AG04450 (cell line): ENCODE measurements around the gene CGB1. TPM values are rescaled to one million over a fixed set of nuclear protein-coding genes. Genes with fewer than 3 reads are reported as not detected.

ENCODE experiments used
- CTCF ChIA-PET: fragments of 300-600, 350-600 bp; formaldehyde crosslinking; extraction: SDS; loops from one replicate; lab custom pipeline; 2022; ENCODE audit warnings: antibody characterized with exemption, inconsistent platforms; lab: Charles Lee
- POLR2A ChIA-PET: fragments of 350-600 bp; formaldehyde crosslinking; extraction: SDS; loops from one replicate; lab custom pipeline; 2021; ENCODE audit warnings: antibody characterized with exemption, inconsistent platforms; lab: Yijun Ruan, JAX
- DNase-seq: peaks from one replicate; pipeline ENCODE4 v3.0.0-alpha.2; 2011; ENCODE audit warnings: low read depth, low spot score
- H3K27ac ChIP-seq: one replicate; pipeline ENCODE4 v1.5.1; 2012; ENCODE audit warnings: low read depth, low read length, control low read depth
- H3K27me3 ChIP-seq: one replicate; pipeline ENCODE4 v1.6.0; 2012; ENCODE audit warnings: low read length; ENCODE audit not compliant: control insufficient read depth, insufficient read depth
- H3K4me3 ChIP-seq: 2 replicates; pipeline ENCODE4 v1.5.1; 2011; ENCODE audit warnings: mild to moderate bottlenecking, low read depth, low read length, control low read depth
- H3K9me3 ChIP-seq: 2 replicates; pipeline ENCODE4 v1.5.1; 2012; ENCODE audit warnings: low read length; ENCODE audit not compliant: control insufficient read depth, insufficient read depth
- polyA plus RNA-seq: library from polyadenylated mRNA; depleted of rRNA; stranded (reverse); fragments of >200 nt; gene quantifications from 2 replicates; pipeline ENCODE4 v1.2.3, GENCODE V29; 2011
- TF ChIP-seq, protein P1 (sequence below): IDR thresholded peaks from 2 replicates; pipeline ENCODE4 v1.5.1; 2011; ENCODE audit warnings: low read depth, low read length, control low read depth, inconsistent platforms

CGB1 gene
- polyA plus RNA-seq, 1 experiment: not detected

DNA sequence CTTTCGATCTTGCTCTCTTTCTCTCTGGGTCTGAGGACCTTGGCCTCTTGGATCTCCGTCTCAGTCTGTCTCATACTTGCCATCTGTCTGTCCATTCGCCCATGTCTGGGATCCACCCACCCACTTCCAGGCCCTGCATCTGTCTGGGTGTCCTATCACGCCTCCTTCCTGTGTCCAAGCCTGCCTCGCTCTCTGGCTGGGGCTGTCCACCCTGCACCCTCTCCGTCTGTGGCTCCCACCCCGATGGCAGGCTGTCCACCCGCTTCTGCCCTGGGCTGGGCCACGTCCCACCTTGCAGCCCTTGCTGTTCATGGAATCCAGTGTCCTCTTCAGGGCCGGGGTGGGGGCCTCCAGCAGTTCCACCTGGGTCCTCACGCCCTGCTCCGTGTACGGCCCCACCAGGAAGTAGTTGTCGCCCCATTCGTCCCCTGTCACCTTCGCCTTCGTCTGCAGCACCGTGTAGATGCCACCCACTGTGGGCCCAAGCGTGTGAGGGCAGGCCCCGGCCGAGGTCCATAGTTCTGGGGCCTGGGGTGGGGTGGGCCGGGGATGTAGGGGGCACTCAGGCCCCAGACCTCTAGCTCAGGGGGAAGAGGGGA, 45.6 kb downstream of the CGB1 start:
- POLR2A ChIA-PET: interaction anchor here (0.7 to 3.0 kb wide), 4 partner anchors 12 to 118 kb away, joined by 3 to 22 read pairs (median 6); partner anchors contain the start of genes FTL and PPP1R15A
- Histone ChIP-seq H3K9me3 (no peaks in the 10 kb centered on the region), H3K4me3 (peak overlapping the region; percentile 96), H3K27me3 (no peaks in the 10 kb centered on the region), H3K27ac (no peak overlapping the region)
- TF ChIP-seq, protein P1, sequence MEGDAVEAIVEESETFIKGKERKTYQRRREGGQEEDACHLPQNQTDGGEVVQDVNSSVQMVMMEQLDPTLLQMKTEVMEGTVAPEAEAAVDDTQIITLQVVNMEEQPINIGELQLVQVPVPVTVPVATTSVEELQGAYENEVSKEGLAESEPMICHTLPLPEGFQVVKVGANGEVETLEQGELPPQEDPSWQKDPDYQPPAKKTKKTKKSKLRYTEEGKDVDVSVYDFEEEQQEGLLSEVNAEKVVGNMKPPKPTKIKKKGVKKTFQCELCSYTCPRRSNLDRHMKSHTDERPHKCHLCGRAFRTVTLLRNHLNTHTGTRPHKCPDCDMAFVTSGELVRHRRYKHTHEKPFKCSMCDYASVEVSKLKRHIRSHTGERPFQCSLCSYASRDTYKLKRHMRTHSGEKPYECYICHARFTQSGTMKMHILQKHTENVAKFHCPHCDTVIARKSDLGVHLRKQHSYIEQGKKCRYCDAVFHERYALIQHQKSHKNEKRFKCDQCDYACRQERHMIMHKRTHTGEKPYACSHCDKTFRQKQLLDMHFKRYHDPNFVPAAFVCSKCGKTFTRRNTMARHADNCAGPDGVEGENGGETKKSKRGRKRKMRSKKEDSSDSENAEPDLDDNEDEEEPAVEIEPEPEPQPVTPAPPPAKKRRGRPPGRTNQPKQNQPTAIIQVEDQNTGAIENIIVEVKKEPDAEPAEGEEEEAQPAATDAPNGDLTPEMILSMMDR: no peak
- no peak for DNase-seq
- CTCF ChIA-PET: interaction anchor here (1.0 to 3.0 kb wide), 5 partner anchors 9 to 203 kb away, joined by 3 to 61 read pairs (median 4); no protein-coding TSS in a partner anchor

GRCh38 chr19:48990400-48990799, 46.3 kb downstream of the CGB1 start:
- POLR2A ChIA-PET: no interaction called here
- no peak for DNase-seq
- CTCF ChIA-PET: interaction anchor here (1.1 kb wide), 1 partner anchor 9 kb away, joined by 4 read pairs; no protein-coding TSS in a partner anchor
- no peak overlapping the region for H3K4me3 ChIP-seq
- H3K27me3 ChIP-seq: no peaks in the 10 kb centered on the region
- H3K9me3 ChIP-seq: no peaks in the 10 kb centered on the region
- peak overlapping the region; percentile 0 for H3K27ac ChIP-seq
- TF ChIP-seq, protein P1: no peak

- H3K27ac ChIP-seq: no peak overlapping the region
- ChIA-PET POLR2A (no interaction called here), CTCF (interaction anchor here (1.1 kb wide), 1 partner anchor 10 kb away, joined by 4 read pairs; no protein-coding TSS in a partner anchor)
- no peak for DNase-seq
- TF ChIP-seq, protein P1: no peak
- no peak overlapping the region for H3K4me3 ChIP-seq
- no peaks in the 10 kb centered on the region for H3K9me3 ChIP-seq
- no peaks in the 10 kb centered on the region for H3K27me3 ChIP-seq
Measured at GRCh38 chr19:48989701-48990291, 46.9 kb downstream of the CGB1 start.

- no peak overlapping the region for H3K27ac ChIP-seq
- CTCF ChIA-PET: no interaction called here
- POLR2A ChIA-PET: interaction anchor here (0.6 kb wide), 1 partner anchor 206 kb away, joined by 7 read pairs; no protein-coding TSS in a partner anchor
- H3K4me3 ChIP-seq: no peak overlapping the region
- DNase-seq: no peak
- H3K9me3 ChIP-seq: no peaks in the 10 kb centered on the region
- TF ChIP-seq, protein P1: no peak
- no peaks in the 10 kb centered on the region for H3K27me3 ChIP-seq
Measured at GRCh38 chr19:48988860-48989259, 47.8 kb downstream of the CGB1 start.

GRCh38 chr19:48988286-48988685, 48.4 kb downstream of the CGB1 start:
- H3K9me3 ChIP-seq: no peaks in the 10 kb centered on the region
- H3K4me3 ChIP-seq: no peak overlapping the region
- ChIA-PET POLR2A (no interaction called here), CTCF (interaction anchor here (1.1 kb wide), 1 partner anchor 9 kb away, joined by 3 read pairs; no protein-coding TSS in a partner anchor)
- no peaks in the 10 kb centered on the region for H3K27me3 ChIP-seq
- TF ChIP-seq, protein P1: no peak
- no peak overlapping the region for H3K27ac ChIP-seq
- DNase-seq: no peak
